GM04503 (cell line): Measurements from ENCODE around the gene CSKMT.
"Not testable (repeated sequence)": the region's sequence is repeated elsewhere in the genome, so short reads cannot be mapped to it uniquely, and the experiment has no call there.

Source experiments
- DNase-seq: peaks from one replicate; pipeline ENCODE4 v3.0.0-alpha.2; 2012; ENCODE audit warnings: low read depth

Gene CSKMT, protein sequence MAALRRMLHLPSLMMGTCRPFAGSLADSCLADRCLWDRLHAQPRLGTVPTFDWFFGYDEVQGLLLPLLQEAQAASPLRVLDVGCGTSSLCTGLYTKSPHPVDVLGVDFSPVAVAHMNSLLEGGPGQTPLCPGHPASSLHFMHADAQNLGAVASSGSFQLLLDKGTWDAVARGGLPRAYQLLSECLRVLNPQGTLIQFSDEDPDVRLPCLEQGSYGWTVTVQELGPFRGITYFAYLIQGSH

DNA sequence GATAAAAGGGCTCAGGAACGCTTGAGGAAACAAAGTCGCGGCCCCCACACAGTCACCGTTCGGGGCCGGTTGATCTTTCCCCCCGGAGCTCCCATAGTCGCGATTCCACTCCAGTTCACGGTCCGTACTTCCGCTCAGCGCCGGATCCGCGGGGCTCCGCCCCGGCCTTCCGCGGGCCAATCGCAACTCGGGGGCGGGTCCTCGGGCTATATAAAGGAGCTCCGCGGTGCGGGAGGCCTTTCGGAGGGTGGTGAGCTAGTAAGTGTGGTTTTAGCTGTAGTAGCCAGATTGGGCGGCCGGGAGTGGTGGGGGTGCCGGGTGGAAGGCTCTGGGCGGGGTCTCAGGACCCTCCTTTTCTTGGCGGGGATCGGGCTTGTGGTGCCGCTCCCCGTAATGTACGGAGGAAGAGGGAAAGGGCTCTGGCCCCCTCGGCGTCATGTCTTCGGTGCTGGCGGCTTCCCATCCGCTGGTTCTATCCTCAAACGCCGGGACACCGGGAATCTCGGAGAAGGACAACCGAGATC is at the start of gene CSKMT, which contains the start of gene C11orf98:
TSS of gene CSKMT (plus strand) at position 238 of the 524 bp plus-strand sequence. CDS start 568 bp downstream, outside the sequence.
TSS of gene C11orf98 (minus strand) at position 136 of the 524 bp plus-strand sequence. CDS start at position 95, 41 bp downstream.
- peak; percentile 65 for DNase-seq

DNA sequence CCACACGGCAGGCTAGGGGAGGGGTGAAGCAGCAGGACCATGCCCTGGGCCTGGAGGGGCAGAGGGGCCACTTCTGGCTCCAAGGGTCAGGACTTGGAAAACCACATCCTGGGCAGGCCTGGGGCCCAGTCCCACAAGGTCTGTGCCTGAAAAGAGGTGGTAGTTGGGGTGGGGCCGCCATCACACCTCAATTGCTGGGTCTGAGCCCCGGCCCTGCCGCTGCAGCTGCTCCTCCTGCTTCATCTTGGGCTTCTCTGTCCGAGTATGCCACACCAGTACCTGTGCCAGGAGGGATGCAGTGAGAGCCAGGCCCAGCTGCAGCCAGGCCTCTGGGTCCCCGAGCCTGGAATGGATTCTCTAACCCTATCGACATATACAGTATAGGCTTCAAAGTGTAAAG is 49.6 kb upstream of the CSKMT start:
- no peak for DNase-seq

DNA sequence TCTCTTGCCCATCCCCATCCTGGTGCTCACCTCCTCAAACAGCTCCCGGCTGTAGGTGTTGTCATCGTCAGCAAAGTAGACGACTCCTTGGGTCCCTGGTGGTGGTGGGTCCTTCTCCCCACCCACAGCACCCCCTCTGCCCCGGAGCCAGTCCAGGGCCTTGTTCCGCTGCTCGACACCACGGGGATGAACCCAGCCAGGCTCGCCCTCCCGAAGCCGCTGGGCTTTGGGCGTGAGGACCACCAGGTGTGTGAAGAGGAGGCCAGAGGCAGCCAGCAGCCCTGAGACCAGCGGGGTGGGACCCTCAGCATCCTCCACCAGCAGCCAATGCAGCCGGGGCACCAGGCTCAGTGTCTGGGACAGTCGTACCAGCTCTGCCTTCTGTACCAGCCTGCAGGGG is 48.2 kb upstream of the CSKMT start:
- not testable (repeated sequence) for DNase-seq

DNA sequence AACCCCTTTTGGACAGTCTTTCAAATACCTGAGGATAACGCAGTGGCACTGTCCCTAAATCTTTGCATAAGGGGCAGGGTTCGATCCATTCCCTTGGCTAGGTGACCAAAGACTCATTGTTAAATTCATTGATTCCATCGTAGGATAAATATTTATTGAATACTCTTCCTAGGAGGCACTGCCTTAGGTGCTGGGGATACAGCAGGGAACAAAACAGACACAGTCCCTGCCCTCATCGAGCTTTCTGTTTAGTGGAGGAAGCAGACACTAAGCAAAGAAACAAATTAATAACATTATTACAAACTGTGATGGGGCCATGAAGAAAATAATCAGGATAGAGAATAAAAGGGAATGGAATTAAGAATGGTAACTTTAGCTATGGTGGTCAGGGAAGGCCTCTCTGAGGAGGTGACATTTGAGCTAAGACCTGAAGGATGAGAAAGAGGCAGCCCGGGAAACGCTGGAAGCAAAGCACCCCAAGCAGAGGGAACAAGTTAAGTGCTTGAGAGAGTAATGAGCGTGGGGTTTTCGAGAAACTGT is 44.0 kb upstream of the CSKMT start:
- DNase-seq: no peak

DNA sequence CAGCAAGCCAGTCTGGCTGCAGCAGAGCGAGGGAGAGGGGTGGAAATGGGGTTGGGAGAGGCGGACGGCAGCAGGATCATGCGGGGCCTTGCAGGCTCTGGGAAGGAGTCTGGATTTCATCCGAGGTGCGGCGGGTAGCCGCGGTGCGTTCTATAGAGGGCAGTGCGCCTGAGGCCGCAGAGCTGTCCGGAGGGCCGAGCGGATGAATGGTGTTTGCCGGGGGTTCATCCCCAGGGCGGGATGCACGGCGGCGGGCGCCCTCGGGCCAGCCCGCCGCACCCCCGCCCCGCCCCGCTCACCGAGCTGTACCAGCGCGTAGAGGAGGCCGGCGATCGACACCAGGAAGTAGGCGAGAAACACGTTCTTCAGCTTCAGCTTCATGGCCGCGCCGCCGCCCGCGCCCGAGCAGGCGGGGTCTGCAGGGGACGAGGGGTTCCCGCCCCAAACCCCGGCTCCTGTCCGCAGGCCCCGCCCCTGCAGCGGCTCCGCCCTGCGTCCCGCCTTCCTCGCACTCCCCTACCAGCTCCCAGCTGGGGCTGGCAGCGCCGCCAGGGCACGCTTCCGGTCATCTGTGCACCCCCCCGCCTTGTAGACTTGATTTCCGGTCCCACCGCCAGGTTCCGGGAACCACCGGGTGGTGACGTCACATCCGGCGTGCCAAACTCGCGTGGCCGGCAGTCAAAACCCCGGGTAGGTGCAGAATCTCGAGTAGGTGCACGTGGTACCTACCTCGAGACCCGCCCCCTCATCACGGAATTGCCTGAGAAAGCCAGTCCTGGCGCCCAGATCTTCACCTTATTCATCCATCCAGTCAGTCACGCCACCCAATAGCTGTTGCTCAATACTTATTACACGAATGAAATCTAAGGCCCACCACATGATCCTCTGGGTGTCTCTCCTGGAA is 43.3 kb upstream of the CSKMT start, which contains the start of gene B3GAT3:
TSS of gene B3GAT3 (minus strand) at position 420 of the 904 bp plus-strand sequence. CDS start at position 381, 39 bp downstream.
- peak; percentile 87 for DNase-seq

DNA sequence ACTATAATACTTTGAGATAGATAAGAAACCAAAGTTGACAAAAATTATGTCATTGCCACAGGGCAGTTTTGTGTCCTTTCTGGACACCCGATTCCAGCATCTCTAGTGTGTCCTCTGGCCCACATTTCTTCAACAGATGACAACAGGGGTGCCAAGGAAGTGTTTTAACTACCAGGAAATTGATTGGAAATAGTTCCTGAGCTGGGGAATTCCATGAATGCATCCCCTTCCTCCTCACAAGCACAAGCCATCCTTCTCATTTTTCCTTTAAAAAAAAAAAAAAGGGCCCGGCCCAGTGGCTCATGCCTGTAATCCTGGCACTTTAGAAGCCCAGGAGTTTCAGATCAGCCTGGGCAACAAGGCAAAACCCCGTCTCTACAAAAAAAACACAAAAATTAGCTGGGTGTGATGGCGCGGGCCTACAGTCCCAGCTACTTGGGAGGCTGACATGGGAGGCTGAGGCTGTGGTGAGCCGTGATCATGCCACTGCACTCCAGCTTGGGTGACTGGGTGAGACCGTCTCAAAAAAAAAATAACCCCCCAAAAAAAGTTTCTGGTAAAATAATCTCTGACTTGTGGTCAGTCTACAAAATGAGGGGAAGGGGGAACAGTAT is 42.5 kb upstream of the CSKMT start:
- no peak for DNase-seq

DNA sequence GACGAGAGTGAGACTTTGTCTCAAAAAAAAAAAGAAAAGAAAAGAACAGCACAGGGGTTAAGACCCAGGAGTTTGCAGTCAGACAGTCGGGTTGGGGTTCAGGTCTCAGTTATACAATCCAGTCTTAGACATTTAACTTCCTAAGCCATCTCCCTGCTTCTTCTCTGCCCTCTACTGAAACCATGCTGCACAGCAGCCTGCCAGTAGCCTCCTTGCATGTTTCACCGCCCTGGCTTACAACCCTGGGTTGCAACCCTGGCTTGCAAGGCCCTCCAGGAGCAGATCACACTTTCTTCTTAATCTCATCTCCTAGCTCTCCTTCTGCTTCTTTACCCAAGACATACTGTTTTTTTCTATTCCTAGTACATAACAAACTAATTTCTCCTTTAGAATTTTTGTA is 37.4 kb upstream of the CSKMT start:
- no peak for DNase-seq

DNA sequence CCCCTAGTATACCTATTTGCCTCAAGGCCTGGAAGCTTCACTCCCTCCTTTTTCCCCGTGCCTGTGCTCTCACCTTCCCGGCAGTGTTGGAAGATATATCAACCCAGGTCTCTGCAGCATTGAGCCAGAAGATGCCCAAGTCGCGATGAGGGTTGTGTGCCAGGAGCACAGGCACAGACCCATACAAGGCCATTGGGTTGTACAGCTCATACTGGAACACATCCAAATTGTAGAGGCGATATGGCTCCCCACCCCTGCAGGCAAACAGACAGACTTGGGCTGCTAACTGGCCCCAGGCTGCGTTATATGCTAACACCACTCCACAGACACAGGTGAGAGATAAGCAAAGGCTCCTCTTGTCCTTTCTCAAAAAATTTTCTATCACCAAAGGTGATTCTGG is 32.6 kb upstream of the CSKMT start:
- no peak for DNase-seq

DNA sequence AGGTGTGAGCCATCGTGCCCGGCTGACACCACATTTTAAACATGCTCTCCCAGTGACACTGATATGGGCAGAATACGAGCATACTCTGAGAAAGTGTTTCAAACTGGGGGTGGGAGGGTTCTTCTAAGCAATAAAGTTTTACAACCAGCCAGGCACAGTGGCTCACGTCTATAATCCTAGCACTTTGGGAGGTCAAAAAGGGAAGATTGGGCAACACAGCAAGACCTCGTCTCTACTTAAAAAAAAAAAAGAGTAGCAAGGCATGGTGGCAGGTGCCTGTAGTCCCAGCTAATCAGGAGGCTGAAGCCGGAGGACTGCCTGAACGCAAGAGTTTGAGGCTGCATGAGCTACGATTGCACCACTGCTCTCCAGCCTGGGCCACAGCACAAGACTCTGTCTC is 20.9 kb upstream of the CSKMT start:
- no peak for DNase-seq

DNA sequence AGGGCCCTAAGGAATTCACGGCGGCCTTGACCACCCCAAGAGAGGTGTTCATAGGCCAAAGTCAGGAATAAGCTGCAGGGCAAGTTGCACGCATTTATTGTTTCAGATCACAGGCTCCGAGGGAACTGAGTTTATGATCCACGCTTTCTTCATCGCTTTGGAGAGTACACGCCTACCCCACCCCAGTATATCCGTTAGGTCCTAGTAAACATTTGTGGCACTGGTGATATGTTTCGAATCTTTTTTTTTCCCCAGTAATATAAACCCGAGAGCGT is 19.5 kb upstream of the CSKMT start:
- no peak for DNase-seq

DNA sequence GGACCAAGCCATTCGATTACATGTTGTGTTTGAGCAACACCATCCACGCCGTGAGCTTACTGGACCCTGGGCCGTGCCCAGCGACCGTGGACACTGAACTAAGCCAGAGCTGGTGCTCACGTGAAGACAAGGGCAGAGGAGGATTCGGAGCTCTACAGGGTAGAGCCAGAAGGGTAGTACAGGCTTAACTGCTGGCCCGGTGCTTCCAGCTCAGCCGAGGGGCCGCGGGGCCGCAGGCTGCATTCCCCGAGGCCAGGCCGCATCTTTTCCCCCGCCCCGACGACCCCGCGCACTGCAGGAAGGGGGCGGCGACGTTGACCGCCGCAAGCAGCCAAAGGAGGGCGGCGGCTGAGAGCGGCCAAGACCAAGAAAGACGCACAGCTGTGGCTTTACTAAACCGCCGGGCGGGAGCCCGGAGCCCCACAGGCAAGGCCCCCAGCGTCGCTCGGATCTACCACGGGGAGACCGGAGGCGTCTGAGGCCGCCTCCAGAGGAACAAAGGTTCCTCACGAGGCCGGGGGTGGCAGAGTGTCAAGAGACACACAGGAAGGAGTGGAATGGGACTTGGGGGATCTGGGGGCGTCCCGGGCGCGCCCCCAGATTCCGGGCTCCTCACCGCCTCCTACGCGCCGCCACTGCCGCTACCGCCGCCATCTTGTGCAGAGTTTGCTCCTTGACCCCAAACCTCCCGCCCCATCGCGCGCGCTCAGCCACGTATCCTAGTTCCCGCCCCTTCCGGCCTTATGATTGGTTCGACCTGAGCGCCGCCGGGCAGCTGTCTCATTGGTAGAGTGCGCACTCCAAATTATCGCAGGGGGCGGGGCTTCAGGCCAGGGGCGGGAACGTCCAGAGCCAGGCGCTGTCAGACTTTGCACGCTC is 18.9 kb upstream of the CSKMT start, which contains the start of gene GANAB:
TSS of gene GANAB (minus strand) at position 668 of the 879 bp plus-strand sequence. CDS start at position 654, 14 bp downstream.
- peak; percentile 87 for DNase-seq

DNA sequence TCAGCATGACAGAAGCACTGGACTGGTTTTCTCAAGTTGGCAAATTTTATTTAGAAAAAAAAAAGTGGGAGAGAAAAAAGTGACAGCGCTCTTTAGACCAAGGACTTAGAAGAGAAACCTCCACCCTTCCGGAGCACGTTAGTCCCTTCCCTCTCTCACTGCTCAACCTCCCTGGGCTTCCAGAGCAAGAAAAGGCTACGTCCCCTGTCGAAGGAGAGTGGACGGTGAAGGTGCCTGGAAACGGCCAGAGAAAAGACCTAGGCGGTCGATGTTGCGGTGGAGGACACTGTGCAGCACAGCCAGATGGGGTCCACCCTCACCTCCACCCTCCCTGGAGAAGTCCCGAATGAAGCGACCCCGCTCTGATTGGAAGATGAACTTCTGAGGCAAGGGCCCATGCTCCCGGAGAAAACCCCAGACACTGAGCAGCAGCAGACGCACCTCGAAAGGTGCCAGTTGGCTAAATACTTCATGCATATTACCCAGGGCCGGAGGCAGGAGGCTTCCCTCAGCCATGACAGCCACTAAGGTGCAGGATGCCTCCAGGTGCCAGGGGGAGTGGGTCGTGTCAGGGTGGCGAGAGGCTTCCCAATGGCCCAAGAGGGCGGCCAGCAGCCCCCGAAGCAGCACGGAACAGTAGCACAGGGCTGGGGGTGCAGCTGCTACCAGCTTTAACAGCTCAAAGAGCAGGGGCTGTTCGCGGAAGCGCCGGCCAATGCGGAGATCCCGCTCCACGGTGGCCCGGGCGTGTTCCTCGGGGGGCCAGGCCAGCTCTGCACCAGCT is 18.1 kb upstream of the CSKMT start:
- DNase-seq: no peak

DNA sequence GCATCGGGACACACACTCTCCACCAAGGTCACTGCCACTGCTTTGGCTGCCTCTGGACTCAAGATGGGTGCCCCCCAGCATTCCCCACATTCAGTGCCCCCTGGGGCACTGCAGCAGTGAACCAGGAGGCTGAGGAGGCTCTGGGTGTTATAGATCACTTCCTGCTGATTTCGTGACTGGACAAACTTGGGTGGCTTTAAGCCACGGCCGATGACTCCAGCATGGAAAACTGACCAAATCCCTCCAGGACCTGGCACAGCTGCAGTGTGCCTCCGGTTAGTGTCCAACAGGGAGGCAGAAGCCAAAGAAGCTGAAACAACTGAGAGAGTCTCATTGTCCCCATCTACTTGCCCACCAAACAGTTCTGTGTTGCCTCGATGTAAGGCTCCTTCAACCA is 17.5 kb upstream of the CSKMT start:
- DNase-seq: peak; percentile 38

DNA sequence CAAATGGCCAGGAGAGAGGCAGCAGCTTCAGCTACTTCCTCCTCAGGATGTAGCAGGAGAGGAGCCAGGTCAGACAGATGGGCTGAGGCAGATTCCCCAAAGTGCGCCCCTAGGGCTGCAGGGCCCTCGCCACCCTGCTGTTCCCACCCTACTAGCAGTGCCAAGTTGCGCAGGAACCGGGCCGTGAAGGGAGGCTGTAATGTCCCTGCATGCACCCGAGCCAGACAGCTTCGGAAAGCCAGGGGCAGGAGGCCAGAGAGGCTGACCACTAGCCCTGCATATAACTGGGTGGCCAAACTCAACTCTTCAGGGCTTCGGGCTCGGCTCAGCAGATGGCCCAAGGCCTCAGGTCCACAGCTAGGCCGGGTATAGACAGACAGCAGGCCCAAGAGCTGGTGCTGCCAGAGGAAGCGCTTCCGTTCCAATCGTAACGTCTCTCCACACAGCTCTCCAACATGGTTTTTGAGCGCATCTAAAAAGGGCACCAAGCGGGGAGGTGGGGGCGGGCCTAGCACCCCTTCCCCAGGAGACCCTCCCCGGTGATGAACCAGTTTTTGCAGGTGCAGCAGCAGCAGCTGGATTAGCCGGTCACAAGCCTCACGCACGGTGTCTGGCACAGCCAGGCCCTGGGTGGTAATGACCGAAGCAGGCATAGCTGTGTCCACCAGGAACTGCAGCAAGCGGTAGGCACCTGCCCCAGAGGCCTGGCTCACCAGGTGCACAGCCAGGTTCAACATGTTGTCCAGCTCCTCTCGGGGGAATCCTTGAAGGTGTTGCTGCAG is 16.7 kb upstream of the CSKMT start:
- DNase-seq: no peak

DNA sequence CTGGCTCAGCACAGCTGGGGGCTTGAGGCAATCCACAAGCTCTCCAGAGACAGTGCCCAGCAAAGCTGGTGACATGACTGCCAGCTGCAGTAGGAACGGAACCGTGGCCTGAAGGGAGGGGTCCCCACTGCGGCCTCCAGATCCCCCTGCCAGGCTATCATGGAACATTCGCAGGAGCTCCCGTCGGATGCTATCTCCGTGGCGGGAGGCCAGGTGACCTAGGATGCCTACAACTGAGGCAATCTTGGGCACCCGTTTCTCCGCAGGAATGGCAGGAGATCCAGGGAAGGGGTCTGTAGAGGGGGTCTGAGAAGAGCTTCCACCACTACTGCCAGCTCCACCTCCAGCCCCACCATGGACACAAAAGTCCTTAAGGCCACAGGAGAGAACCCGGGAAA is 16.1 kb upstream of the CSKMT start:
- DNase-seq: no peak

DNA sequence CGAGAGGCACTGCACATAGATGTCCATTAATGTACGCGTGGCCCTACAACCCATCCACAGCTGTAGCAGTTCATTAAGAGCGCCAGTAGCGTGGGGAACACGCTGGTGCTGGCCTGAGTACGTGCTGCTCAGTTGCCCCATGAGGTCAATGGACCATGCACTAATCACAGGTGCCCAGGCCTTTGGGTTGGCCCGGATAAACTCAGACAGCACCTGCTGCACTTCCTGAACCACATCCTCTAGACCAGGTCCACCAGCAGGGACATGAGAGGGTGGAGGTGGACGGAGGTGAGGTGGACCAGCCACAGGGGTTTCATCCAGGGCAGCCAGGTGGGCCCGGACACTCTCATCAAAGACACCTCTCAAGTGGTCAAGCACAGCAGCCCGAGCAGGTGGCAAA is 15.6 kb upstream of the CSKMT start:
- DNase-seq: no peak

DNA sequence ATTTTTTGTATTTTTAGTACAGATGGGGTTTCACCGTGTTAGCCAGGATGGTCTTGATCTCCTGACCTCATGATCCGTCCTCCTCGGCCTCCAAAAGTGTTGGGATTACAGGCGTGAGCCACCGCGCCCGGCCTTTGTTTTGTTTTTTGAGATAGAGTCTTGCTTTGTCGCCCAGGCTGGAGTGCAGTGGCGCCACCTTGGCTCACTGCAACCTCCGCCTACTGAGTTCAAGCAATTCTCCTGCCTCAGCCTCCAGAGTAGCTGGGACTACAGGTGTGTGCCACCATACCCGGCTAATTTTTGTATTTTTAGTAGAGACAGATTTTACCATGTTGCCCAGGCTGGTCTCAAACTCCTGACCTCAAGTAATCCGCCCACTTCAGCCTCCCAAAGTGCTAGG is 14.8 kb upstream of the CSKMT start:
- not testable (repeated sequence) for DNase-seq

DNA sequence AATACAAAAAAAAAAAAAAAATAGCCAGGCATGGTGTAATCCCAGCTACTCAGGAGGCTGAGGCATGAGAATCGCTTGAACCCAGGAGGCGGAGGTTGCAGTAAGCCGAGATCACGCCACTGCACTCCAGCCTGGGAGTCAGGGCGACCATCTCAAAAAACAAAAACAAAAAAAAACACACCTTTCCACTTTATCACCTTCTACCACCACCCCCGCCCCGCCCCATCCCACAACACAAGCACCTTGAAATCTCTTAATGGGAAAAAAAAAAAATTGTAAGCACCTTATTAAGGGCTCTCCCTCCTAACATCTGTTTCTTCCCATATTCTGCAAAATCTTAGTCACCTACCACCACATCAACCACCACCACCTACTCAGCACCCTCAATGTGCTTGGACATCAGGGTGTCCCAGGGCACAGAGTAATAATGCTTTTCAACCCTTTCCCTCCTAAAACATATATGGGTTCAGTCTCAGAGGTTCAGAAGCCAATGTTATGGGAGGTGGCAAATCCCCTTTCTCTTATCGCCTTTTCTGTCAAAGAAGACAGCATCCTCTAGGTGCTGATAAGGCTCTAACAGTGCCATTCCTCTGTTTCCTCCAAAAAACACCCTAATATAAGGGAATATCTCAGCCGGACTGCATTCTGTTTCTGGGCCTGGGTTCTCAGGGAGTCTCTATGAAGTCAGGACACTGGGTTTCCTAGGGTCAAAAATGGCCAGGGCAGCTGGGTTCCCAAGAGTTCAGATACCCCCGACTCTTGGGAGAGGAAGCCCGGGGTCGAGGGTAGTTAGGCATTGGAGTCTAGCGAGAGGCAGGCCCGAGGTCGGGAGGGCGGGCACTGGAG is 12.7 kb upstream of the CSKMT start:
- DNase-seq: no peak

DNA sequence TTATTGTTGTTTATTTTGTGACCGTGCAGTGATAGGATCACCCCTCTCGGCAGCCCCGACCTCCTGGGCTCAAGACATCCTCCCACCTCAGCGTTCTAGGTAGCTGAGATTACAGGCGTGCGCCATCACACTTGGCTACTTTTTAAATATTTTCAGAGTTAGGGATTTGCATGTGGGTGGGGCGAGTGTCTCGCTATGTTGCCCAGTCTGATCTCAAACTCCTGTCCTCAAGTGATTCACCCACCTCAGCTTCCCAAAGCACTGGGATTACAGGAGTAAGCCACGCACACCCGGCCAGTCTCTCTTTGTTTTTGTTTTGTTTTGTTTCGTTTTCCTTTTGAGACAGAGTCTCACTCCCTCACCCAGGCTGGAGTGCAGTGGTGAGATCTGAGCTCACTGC is 10.8 kb upstream of the CSKMT start:
- no peak for DNase-seq
